ENCODE data around the gene PLSCR1. TPM values are rescaled to one million over a fixed set of nuclear protein-coding genes. Genes with fewer than 3 reads are reported as not detected.

The PLSCR1 gene
- total RNA-seq, 1 experiment from 2014 or later: 52.7 TPM

GRCh38 chr3:146560678-146561077, 16.3 kb upstream of the PLSCR1 start:
- TF ChIP-seq SIN3A (IDR thresholded peaks at IDR 0.05; ENCODE audit: borderline replicate concordance, insufficient read depth, low read depth, low read length) (no peak), TCF7L2 (IDR thresholded peaks at IDR 0.05; ENCODE audit: low read depth, low read length) (no peak), CTCF (IDR thresholded peaks at IDR 0.05) (no peak), POLR2AphosphoS5 (IDR thresholded peaks at IDR 0.05; ENCODE audit: low read depth, low read length) (no peak)
- TF ChIP-seq, protein P1, sequence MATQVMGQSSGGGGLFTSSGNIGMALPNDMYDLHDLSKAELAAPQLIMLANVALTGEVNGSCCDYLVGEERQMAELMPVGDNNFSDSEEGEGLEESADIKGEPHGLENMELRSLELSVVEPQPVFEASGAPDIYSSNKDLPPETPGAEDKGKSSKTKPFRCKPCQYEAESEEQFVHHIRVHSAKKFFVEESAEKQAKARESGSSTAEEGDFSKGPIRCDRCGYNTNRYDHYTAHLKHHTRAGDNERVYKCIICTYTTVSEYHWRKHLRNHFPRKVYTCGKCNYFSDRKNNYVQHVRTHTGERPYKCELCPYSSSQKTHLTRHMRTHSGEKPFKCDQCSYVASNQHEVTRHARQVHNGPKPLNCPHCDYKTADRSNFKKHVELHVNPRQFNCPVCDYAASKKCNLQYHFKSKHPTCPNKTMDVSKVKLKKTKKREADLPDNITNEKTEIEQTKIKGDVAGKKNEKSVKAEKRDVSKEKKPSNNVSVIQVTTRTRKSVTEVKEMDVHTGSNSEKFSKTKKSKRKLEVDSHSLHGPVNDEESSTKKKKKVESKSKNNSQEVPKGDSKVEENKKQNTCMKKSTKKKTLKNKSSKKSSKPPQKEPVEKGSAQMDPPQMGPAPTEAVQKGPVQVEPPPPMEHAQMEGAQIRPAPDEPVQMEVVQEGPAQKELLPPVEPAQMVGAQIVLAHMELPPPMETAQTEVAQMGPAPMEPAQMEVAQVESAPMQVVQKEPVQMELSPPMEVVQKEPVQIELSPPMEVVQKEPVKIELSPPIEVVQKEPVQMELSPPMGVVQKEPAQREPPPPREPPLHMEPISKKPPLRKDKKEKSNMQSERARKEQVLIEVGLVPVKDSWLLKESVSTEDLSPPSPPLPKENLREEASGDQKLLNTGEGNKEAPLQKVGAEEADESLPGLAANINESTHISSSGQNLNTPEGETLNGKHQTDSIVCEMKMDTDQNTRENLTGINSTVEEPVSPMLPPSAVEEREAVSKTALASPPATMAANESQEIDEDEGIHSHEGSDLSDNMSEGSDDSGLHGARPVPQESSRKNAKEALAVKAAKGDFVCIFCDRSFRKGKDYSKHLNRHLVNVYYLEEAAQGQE (IDR thresholded peaks at IDR 0.05; ENCODE audit: insufficient read depth in 1 of 2, low read depth in 2 of 2, low read length in 1 of 2): no peak
- in situ Hi-C loops (cut with HindIII; ENCODE audit: low pct_unique_long_range_greater_than_20kb, low sequenced_read_pairs): no loop called here
- H3K27me3 ChIP-seq (ENCODE audit: control insufficient read depth, insufficient read depth, low read length): no peaks in the 10 kb centered on the region
- CTCF ChIA-PET: no interaction called here
- BruUV-seq (replicated peaks): no TSS peak
- intact Hi-C loops (cut with micrococcal nuclease; ENCODE audit: unreplicated experiment): no loop called here
- H3K27ac ChIP-seq (ENCODE audit: low read length): no peak overlapping the region
- ATAC-seq (no peak), DNase-seq (ENCODE audit: low read depth, low spot score) (no peak)
- POLR2A ChIA-PET: no interaction called here
- H3K4me3 ChIP-seq (ENCODE audit: low read depth in 2 of 2, low read length in 2 of 2): no peak overlapping the region
- no peaks in the 10 kb centered on the region for H3K36me3 ChIP-seq (ENCODE audit: control insufficient read depth, insufficient read depth, low read length)
- no peaks in the 10 kb centered on the region for H3K9me3 ChIP-seq (ENCODE audit: control insufficient read depth, insufficient read depth, low read depth, low read length)
- no peaks in the 10 kb centered on the region for H3K4me1 ChIP-seq (ENCODE audit: control insufficient read depth, insufficient read depth, low read length)

DNA sequence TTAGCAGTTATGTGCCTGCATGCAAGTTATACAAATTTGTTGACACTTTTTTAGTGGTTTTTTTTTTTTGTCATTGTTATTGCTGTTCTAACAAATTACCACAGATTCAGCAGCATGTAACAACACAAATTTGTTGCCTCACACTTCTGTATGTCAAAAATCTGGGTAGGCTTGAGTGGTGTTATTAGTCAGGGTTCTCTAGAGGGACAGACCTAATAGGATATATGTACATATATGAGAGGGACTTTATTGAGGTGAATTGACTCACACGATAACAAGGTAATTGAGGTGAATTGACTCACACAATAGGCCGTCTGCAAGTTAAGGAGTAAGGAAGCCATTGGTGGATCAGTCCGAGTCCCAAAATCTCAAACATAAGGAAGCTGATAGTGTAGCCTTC, 15.0 kb upstream of the PLSCR1 start:
- CTCF ChIA-PET: no interaction called here
- POLR2A ChIA-PET: interaction anchor here (0.6 to 0.7 kb wide), 2 partner anchors 34 to 344 kb away, joined by 3 read pairs; no protein-coding TSS in a partner anchor

More for the DNA sequence above, 15.0 kb upstream of the PLSCR1 start:
- Histone ChIP-seq H3K4me3 (ENCODE audit: low read depth in 2 of 2, low read length in 2 of 2) (no peak overlapping the region), H3K27me3 (ENCODE audit: control insufficient read depth, insufficient read depth, low read length) (no peaks in the 10 kb centered on the region), H3K36me3 (ENCODE audit: control insufficient read depth, insufficient read depth, low read length) (no peaks in the 10 kb centered on the region), H3K27ac (ENCODE audit: low read length) (no peak overlapping the region), H3K4me1 (ENCODE audit: control insufficient read depth, insufficient read depth, low read length) (no peaks in the 10 kb centered on the region), H3K9me3 (ENCODE audit: control insufficient read depth, insufficient read depth, low read depth, low read length) (no peaks in the 10 kb centered on the region)
- DNase-seq (ENCODE audit: low read depth, low spot score) (no peak), ATAC-seq (no peak)
- in situ Hi-C loops (cut with HindIII; ENCODE audit: low pct_unique_long_range_greater_than_20kb, low sequenced_read_pairs) (no loop called here), intact Hi-C loops (cut with micrococcal nuclease; ENCODE audit: unreplicated experiment) (no loop called here)
- TF ChIP-seq CTCF (IDR thresholded peaks at IDR 0.05) (no peak), POLR2AphosphoS5 (IDR thresholded peaks at IDR 0.05; ENCODE audit: low read depth, low read length) (no peak), TCF7L2 (IDR thresholded peaks at IDR 0.05; ENCODE audit: low read depth, low read length) (no peak), SIN3A (IDR thresholded peaks at IDR 0.05; ENCODE audit: borderline replicate concordance, insufficient read depth, low read depth, low read length) (no peak)
- TF ChIP-seq, protein P1 (IDR thresholded peaks at IDR 0.05; ENCODE audit: insufficient read depth in 1 of 2, low read depth in 2 of 2, low read length in 1 of 2): no peak
- no TSS peak for BruUV-seq (replicated peaks)
